Measurements from ENCODE around the gene PTPMT1. TPM values are rescaled to one million over a fixed set of nuclear protein-coding genes. Genes with fewer than 3 reads are reported as not detected.

Gene PTPMT1
- total RNA-seq, 6 donors from 2014 or later, result 69.1 to 188 (median 89.9) TPM

DNA sequence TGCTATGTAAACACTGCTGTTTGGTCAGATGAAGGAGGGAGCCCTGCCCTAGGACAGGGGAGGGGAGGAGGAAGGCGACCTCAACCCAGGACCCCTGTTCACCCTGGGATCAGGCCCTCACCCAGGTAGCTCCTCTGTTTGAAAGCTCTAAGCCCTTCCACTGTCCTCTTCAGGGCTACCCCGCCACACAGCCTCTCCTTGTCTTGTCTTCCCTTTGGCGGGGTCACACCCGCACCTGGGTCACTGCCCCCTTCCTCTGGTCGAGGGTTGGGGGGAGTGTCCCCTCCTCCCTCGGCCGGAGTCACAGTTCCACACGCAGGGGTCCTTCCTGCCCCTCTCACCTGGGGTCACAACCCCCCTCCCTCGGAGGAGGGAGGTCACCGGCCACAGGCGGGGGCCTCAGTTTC, 463 bp upstream of the PTPMT1 start:
- WGBS, 2 donors, result 16 to 36% methylated on average over 5 to 7 of the region's 11 CpGs
- TF ChIP-seq POLR2AphosphoS5 (IDR thresholded peaks at IDR 0.05) (no peak), CTCF (IDR thresholded peaks at IDR 0.05) (no peak), POLR2A (IDR thresholded peaks at IDR 0.05) (no peak), EP300 (IDR thresholded peaks at IDR 0.05) (no peak)
- H3K4me3 ChIP-seq, result peak overlapping the region; percentile 60 to 98 (median 82)
- ATAC-seq (ENCODE audit: low FRiP score in 2 of 2), result peak in 1 of 2 donors; percentile 10
- peak overlapping the region; percentile 70 to 91 (median 86) for H3K27ac ChIP-seq
- peaks cover 0 to 7% (median 0%) of the 10 kb centered on the region in 4 donors for H3K36me3 ChIP-seq
- no peak for DNase-seq
- H3K27me3 ChIP-seq, result no peaks in the 10 kb centered on the region
- no peaks in the 10 kb centered on the region for H3K9me3 ChIP-seq
- H3K4me1 ChIP-seq, result peaks cover 11 to 24% (median 16%) of the 10 kb centered on the region in 4 donors

GRCh38 chr11:47566149-47566698, 825 bp downstream of the PTPMT1 start:
- WGBS, 2 donors, result 29 to 45% methylated on average over 15 to 17 of the region's 17 CpGs
- H3K36me3 ChIP-seq, result peaks cover 0 to 18% (median 1%) of the 10 kb centered on the region in 4 donors
- H3K4me1 ChIP-seq, result peaks cover 11 to 24% (median 16%) of the 10 kb centered on the region in 4 donors
- no peaks in the 10 kb centered on the region for H3K9me3 ChIP-seq
- peak in 1 of 2 donors; percentile 42 for DNase-seq
- H3K27me3 ChIP-seq, result no peaks in the 10 kb centered on the region
- TF ChIP-seq CTCF (IDR thresholded peaks at IDR 0.05) (no peak), POLR2A (IDR thresholded peaks at IDR 0.05) (no peak), POLR2AphosphoS5 (IDR thresholded peaks at IDR 0.05) (no peak), EP300 (IDR thresholded peaks at IDR 0.05) (no peak)
- H3K27ac ChIP-seq, result peak overlapping the region; percentile 70 to 91 (median 86)
- ATAC-seq (ENCODE audit: low FRiP score in 2 of 2), result peak in 1 of 2 donors; percentile 37
- peak overlapping the region; percentile 60 to 98 (median 82) for H3K4me3 ChIP-seq

- Histone ChIP-seq H3K9me3 (no peaks in the 10 kb centered on the region), H3K27ac (peak overlapping the region in 1 of 4 donors; percentile 4), H3K4me1 (peaks cover 7 to 21% (median 13%) of the 10 kb centered on the region in 4 donors), H3K27me3 (no peaks in the 10 kb centered on the region), H3K4me3 (no peak overlapping the region), H3K36me3 (peaks cover 17 to 51% (median 30%) of the 10 kb centered on the region in 4 donors)
- ATAC-seq (ENCODE audit: low FRiP score in 2 of 2), result no peak
- 95 to 97% methylated on average over 7 of the region's 7 CpGs for WGBS, 2 donors
- TF ChIP-seq CTCF (IDR thresholded peaks at IDR 0.05) (no peak), POLR2AphosphoS5 (IDR thresholded peaks at IDR 0.05) (no peak), EP300 (IDR thresholded peaks at IDR 0.05) (no peak), POLR2A (IDR thresholded peaks at IDR 0.05) (no peak)
- no peak for DNase-seq
Measured at GRCh38 chr11:47569646-47570045, 4.2 kb downstream of the PTPMT1 start.

DNA sequence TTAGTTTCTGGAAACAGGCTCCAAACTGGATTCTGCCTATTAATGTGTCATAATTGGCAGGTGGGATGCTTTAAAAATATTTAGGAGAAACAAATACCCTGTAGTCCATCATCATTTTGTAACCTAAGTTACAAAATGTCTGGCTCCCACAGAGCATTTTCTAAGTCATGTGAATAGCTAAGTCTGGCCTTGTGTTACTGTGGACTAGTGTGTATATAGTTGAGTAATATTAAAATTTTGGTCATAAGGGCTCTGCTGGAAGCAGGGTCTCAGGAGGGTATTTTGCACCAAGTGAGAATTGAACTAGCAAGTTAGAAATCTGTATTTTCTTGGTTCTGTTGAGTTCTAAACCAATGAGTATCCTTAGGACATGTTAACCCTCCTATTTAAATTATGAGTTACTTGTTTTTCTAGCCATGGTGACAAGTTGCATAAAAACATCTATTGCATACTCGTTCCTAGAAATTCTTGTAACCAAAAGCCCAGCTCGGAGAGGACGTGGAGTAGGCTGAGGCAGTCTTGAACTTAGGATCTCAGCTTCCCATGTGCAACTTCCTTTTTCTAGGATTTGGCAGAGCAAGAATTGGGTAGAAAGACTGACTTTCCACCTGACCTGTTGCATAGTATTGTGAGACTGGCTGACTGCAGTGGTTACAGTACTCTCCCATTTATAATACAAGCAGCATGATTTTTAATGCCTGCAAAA, 5.4 kb downstream of the PTPMT1 start:
- H3K36me3 ChIP-seq, result peaks cover 19 to 62% (median 38%) of the 10 kb centered on the region in 4 donors
- WGBS, 2 donors, result 85 to 88% methylated on average over 3 of the region's 3 CpGs
- DNase-seq (no peak), ATAC-seq (ENCODE audit: low FRiP score in 2 of 2) (peak in 1 of 2 donors; percentile 46)
- no peaks in the 10 kb centered on the region for H3K27me3 ChIP-seq
- H3K9me3 ChIP-seq, result no peaks in the 10 kb centered on the region
- no peak overlapping the region for H3K4me3 ChIP-seq
- peaks cover 3 to 15% (median 8%) of the 10 kb centered on the region in 4 donors for H3K4me1 ChIP-seq
- no peak overlapping the region for H3K27ac ChIP-seq
- TF ChIP-seq POLR2AphosphoS5 (IDR thresholded peaks at IDR 0.05), result no peak
- TF ChIP-seq POLR2A (IDR thresholded peaks at IDR 0.05), result no peak
- TF ChIP-seq EP300 (IDR thresholded peaks at IDR 0.05), result no peak
- TF ChIP-seq CTCF (IDR thresholded peaks at IDR 0.05), result no peak
